Measurements from ENCODE around the gene INSIG2.

The INSIG2 gene

DNA sequence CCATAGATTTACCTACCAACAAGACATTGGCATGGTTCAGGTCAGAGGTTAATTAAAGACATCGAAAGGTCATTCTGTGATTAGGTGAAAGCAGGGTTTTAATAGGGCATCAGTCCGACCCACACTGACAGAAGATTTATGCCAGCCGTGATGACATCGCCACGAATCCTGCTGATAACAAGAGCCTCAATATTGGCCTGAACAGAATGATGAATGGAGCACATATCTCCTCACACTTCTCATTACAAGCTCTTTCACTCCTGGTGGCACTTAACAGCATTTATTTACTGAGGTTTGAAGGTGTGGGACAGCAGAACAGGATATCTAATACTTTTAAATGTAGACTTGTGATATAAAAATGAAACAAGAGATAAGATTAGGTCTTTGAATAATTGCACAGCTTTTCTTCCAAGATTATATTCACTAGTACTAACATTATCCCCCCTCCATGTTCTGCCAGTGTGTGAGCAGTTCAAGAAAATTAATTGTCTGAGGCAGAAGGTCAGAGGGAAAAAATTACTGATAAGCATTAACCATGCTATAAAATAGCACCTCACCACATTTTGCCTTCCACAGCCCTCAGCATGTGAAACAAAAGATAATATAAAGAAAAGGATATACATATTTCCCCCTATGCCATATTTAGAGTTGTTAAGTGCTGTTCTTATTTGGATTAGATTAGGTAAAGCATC is 23.1 kb upstream of the INSIG2 start:
- Histone ChIP-seq H3K36me3 (ENCODE audit: control insufficient read depth, insufficient read depth, low read length) (no peaks in the 10 kb centered on the region), H3K9me3 (ENCODE audit: control insufficient read depth, low read length) (no peaks in the 10 kb centered on the region), H3K4me3 (ENCODE audit: low read length) (no peak overlapping the region), H3K27me3 (ENCODE audit: control insufficient read depth, insufficient read depth, low read length) (peaks cover 13% of the 10 kb centered on the region), H3K9ac (ENCODE audit: low read length) (no peak overlapping the region), H3K4me1 (ENCODE audit: control insufficient read depth, insufficient read depth, low read length) (no peaks in the 10 kb centered on the region)

DNA sequence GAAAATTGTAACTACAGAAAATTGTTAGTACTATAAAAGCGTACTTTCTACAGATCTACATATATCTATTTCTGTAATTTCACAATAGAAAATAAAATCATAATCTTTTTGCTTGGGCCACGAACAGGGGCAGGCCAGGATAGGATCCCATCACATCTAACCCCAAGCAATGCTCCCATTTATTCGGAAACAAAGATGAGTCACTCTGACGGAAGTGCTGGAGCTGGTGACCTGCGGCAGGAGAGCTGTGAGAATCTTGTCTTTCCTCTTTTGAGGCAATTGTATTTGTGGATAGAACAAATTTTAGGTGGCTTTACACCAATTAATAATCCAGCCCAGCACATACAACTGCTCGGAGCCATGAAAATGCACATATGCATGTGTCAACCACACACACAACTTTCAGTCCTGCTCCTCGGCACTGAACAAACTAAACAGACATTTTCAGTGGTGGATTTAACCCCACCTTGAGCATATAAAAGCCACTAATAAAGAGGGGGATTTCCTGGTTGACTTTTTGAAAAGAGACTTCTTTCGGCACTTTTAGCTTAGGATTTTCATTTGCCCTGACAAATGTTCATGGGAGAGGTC is 22.3 kb upstream of the INSIG2 start:
- no peak overlapping the region for H3K9ac ChIP-seq (ENCODE audit: low read length)
- no peaks in the 10 kb centered on the region for H3K36me3 ChIP-seq (ENCODE audit: control insufficient read depth, insufficient read depth, low read length)
- H3K4me3 ChIP-seq (ENCODE audit: low read length), result no peak overlapping the region
- no peaks in the 10 kb centered on the region for H3K9me3 ChIP-seq (ENCODE audit: control insufficient read depth, low read length)
- no peaks in the 10 kb centered on the region for H3K4me1 ChIP-seq (ENCODE audit: control insufficient read depth, insufficient read depth, low read length)
- peaks cover 13% of the 10 kb centered on the region for H3K27me3 ChIP-seq (ENCODE audit: control insufficient read depth, insufficient read depth, low read length)

DNA sequence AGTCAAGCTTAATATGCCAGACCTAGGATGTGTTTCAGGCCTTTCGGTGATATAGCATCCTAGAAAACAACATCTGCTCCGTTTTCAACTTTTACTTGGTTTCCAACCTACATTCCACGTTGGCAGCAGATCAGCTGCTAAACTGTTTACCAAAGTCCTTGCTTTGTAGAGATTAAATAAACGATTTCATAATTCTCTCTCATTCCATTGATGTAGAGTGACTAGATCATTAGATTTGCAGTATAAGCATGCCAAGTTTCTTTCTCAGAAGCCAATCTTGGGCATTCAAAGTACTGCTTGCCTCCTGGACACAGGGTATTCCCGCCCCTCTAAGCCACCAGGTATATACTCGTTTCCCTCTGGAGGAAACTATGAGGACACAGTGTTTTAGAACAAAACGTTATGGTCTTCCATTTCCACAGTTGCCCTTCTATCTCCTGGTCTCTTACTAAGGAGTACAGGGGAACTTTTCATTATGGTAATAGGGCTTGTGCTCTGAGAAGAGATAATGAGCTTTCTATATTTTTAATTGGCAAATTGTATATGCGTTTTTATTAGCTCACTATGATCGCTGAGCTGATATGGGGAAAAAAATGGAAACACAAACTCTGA is 10.5 kb upstream of the INSIG2 start:
- no peaks in the 10 kb centered on the region for H3K36me3 ChIP-seq (ENCODE audit: control insufficient read depth, insufficient read depth, low read length)
- no peak overlapping the region for H3K9ac ChIP-seq (ENCODE audit: low read length)
- H3K9me3 ChIP-seq (ENCODE audit: control insufficient read depth, low read length), result no peaks in the 10 kb centered on the region
- peaks cover 4% of the 10 kb centered on the region for H3K27me3 ChIP-seq (ENCODE audit: control insufficient read depth, insufficient read depth, low read length)
- H3K4me1 ChIP-seq (ENCODE audit: control insufficient read depth, insufficient read depth, low read length), result no peaks in the 10 kb centered on the region
- no peak overlapping the region for H3K4me3 ChIP-seq (ENCODE audit: low read length)

DNA sequence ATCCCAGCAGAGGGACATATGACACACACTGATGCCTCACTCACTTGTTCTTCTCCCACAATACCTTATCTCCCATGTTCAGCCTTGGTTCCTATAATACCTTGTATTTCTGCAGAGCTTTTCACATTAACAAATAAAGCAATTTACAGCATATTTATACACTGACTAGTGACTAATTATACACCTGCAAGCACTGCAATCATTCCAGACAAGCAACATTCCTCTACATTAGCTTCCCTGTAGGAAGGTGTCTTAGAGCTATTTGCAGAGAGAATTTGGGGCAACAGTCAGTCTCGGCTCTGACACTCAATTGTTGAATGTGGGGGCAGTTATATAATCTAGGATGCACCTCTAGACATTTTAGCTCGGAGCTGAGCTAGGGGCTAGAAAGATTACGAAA is 9.5 kb upstream of the INSIG2 start:
- Histone ChIP-seq H3K9me3 (ENCODE audit: control insufficient read depth, low read length) (no peaks in the 10 kb centered on the region), H3K4me1 (ENCODE audit: control insufficient read depth, insufficient read depth, low read length) (no peaks in the 10 kb centered on the region), H3K36me3 (ENCODE audit: control insufficient read depth, insufficient read depth, low read length) (no peaks in the 10 kb centered on the region), H3K27me3 (ENCODE audit: control insufficient read depth, insufficient read depth, low read length) (peaks cover 4% of the 10 kb centered on the region), H3K4me3 (ENCODE audit: low read length) (no peak overlapping the region), H3K9ac (ENCODE audit: low read length) (no peak overlapping the region)

DNA sequence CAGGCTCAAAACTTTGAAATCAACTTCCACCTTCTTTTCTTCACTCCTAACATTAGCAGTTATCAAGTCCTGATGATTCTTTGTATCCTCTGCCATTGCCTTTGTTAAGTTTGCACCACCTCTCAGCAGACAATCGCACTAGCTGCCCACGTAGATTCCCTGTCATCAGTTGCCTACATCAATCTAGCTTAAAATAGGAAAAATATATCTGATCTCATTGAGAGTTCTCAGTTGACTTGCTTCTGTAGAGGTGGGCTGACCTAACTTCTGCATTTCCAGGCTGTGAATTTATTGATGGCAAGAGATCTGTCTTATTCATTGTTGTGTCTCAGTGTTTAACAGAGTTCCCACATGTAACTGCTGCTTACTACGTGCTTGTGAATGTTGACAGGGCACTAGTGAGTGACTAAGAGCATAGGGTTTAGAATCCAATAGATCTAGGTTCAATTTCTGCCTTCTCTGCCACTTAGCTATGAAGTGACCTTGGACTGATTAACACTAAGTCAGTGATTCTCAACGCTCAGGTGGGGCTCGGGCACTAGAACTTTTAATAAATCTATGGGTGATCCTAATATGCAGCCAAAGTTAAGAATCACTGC is 3.7 kb upstream of the INSIG2 start:
- no peaks in the 10 kb centered on the region for H3K27me3 ChIP-seq (ENCODE audit: control insufficient read depth, insufficient read depth, low read length)
- no peaks in the 10 kb centered on the region for H3K9me3 ChIP-seq (ENCODE audit: control insufficient read depth, low read length)
- no peak overlapping the region for H3K4me3 ChIP-seq (ENCODE audit: low read length)
- H3K36me3 ChIP-seq (ENCODE audit: control insufficient read depth, insufficient read depth, low read length), result no peaks in the 10 kb centered on the region
- no peaks in the 10 kb centered on the region for H3K4me1 ChIP-seq (ENCODE audit: control insufficient read depth, insufficient read depth, low read length)
- H3K9ac ChIP-seq (ENCODE audit: low read length), result no peak overlapping the region

DNA sequence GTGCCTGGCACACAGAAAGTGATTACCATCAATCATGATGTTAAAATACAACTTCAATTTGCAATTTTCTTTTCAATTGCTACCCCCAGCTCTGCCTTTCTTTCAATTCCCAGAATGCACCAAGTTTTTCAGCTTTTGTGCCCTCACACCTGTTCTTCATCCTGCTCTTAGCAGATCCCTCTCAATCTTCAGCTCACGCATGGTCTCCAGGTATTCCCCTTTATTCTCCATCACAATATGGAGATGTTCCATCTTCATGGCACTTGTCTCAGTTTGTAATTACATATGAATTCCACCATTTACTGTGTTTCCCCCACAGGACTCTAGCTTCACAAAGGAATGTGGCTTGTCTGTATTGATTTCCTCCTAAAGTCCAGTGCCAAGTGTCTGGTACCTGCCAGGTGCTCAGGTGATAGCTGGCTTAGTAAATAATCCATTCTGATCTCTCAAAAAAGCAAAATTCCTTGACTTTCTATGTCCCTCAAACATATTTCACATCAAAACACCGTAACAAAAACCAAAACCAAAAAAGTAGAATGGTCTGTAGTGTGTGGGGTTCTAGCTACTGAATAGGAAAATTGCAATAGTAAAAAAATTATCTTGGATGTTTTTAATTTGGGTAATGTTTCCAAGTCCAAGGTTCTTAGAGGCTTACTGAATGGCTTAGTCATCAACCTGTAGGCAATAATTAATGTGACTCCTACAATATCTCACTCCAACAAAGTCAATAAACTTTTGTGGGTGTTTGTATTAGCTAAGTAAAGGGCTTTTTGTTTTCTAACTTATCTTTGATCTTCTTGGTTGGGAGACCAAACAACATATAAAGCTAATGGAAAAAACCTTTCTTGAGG is 2.9 kb upstream of the INSIG2 start:
- no peak overlapping the region for H3K4me3 ChIP-seq (ENCODE audit: low read length)
- H3K9me3 ChIP-seq (ENCODE audit: control insufficient read depth, low read length), result no peaks in the 10 kb centered on the region
- no peak overlapping the region for H3K9ac ChIP-seq (ENCODE audit: low read length)
- H3K36me3 ChIP-seq (ENCODE audit: control insufficient read depth, insufficient read depth, low read length), result no peaks in the 10 kb centered on the region
- H3K4me1 ChIP-seq (ENCODE audit: control insufficient read depth, insufficient read depth, low read length), result no peaks in the 10 kb centered on the region
- H3K27me3 ChIP-seq (ENCODE audit: control insufficient read depth, insufficient read depth, low read length), result no peaks in the 10 kb centered on the region

DNA sequence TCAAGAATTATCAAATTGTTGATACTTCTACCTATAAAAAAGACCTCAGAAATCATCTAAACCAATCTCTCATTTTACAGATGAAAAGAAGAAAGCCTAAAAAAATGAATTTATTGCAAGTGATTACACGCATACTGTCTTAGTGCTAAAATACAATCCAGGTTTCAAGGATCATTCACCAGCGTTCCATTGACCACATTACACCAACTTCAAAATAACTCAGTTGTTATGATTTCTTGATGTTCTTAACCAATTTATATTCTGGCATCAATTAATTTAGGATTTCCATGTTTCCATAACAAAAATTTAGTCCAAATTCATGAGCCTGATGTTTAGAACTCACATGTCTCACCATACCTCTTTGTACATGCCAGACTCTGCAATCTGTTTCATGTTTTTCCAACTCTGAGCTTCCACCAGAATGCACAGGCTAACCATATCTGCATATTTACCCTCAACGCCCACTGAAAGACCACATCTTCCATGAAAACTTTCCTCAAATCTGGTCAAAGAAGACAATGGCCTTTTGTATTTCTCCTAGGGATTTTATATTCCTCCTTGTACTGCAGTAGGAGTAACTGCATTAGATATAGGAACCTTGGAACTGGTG is 2.1 kb upstream of the INSIG2 start:
- Histone ChIP-seq H3K9ac (ENCODE audit: low read length) (no peak overlapping the region), H3K4me1 (ENCODE audit: control insufficient read depth, insufficient read depth, low read length) (no peaks in the 10 kb centered on the region), H3K4me3 (ENCODE audit: low read length) (no peak overlapping the region), H3K27me3 (ENCODE audit: control insufficient read depth, insufficient read depth, low read length) (no peaks in the 10 kb centered on the region), H3K36me3 (ENCODE audit: control insufficient read depth, insufficient read depth, low read length) (no peaks in the 10 kb centered on the region), H3K9me3 (ENCODE audit: control insufficient read depth, low read length) (no peaks in the 10 kb centered on the region)

DNA sequence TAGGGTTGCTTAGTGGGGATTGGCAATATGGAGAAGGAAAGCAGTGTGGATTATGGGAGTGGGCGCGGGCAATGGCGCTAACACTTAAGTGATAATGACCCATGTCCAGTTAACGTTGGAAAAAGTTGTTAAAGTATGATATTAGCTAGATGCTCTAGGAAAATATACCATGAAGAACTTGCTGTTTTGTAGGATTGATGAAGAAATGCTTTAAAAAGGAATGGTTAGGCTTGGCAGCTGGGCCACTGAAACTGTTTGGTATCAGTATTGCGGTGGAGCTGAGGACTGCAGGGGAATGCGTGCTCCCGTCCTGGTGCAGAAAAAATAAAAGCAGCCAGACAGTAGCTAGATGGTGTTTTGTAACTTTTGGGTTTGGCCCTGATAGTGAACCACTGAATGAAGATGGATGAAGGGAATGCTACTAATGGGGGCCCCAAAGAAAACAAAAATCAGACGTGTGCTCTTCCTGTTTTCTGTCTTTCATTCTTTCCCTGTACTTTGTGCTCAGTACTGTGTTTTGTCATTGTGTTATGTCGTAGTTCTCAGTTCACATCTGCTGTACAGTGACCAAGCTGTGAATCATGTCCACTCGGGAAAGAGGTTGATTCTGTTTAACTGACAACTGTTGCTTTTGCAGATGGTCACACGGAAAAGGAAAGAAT is 999 bp downstream of the INSIG2 start:
- H3K36me3 ChIP-seq (ENCODE audit: control insufficient read depth, insufficient read depth, low read length), result no peaks in the 10 kb centered on the region
- H3K4me1 ChIP-seq (ENCODE audit: control insufficient read depth, insufficient read depth, low read length), result no peaks in the 10 kb centered on the region
- H3K9ac ChIP-seq (ENCODE audit: low read length), result peak overlapping the region; percentile 85
- peak overlapping the region; percentile 54 for H3K4me3 ChIP-seq (ENCODE audit: low read length)
- H3K27me3 ChIP-seq (ENCODE audit: control insufficient read depth, insufficient read depth, low read length), result no peaks in the 10 kb centered on the region
- H3K9me3 ChIP-seq (ENCODE audit: control insufficient read depth, low read length), result no peaks in the 10 kb centered on the region

DNA sequence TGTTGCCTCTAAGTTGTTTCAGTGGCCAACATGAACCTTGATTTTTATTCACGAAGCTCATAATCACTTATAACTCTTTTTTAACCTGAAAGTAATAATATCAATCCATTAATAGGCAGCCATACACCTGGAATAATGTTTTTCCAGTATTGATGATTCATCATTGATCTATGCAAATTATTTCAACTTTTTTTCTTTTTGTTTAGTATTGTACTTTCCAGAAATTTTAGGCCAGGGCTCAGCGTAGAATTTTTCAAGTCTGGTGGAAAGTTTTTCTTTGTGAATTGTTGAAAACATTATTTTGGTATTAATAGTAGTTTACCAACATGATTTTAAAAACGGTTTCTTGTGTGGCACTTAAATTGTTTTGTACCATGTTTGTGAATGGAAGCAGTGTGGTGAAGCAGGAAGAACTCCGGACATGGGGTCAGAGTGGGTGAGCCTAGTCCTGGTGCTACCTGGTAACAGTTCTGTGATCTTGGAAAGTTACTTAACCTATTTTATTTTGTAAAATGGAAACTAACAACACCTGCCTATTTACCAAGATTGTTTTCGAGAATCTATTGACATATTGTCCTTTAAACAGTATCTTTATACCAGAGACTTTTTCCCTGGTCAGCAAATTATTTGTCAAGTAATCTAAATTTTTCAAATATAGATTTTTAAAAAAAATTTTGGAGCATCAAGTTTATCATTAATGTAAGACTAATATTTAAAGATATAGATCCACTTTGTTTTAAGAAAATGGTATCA is 2.3 kb downstream of the INSIG2 start:
- H3K9me3 ChIP-seq (ENCODE audit: control insufficient read depth, low read length), result no peaks in the 10 kb centered on the region
- no peak overlapping the region for H3K9ac ChIP-seq (ENCODE audit: low read length)
- H3K4me3 ChIP-seq (ENCODE audit: low read length), result no peak overlapping the region
- no peaks in the 10 kb centered on the region for H3K36me3 ChIP-seq (ENCODE audit: control insufficient read depth, insufficient read depth, low read length)
- H3K4me1 ChIP-seq (ENCODE audit: control insufficient read depth, insufficient read depth, low read length), result no peaks in the 10 kb centered on the region
- H3K27me3 ChIP-seq (ENCODE audit: control insufficient read depth, insufficient read depth, low read length), result no peaks in the 10 kb centered on the region

DNA sequence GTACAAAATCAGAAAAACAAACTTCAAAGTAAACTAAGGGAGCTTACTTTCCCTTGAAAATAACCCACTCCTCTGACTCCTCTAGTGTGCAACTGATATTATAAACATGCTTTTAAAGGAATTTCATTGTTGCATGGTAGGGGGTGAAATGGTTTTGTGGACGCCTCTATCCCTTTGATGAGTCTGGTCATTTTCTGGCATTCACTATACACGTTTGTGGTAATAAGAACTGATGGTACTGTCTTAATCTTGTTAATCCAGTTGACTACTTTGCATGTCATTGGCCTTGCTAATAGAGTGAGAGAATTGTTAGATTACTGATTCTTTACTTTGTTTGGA is 2.8 kb downstream of the INSIG2 start:
- Histone ChIP-seq H3K4me3 (ENCODE audit: low read length) (no peak overlapping the region), H3K27me3 (ENCODE audit: control insufficient read depth, insufficient read depth, low read length) (no peaks in the 10 kb centered on the region), H3K36me3 (ENCODE audit: control insufficient read depth, insufficient read depth, low read length) (no peaks in the 10 kb centered on the region), H3K4me1 (ENCODE audit: control insufficient read depth, insufficient read depth, low read length) (no peaks in the 10 kb centered on the region), H3K9ac (ENCODE audit: low read length) (no peak overlapping the region), H3K9me3 (ENCODE audit: control insufficient read depth, low read length) (no peaks in the 10 kb centered on the region)

DNA sequence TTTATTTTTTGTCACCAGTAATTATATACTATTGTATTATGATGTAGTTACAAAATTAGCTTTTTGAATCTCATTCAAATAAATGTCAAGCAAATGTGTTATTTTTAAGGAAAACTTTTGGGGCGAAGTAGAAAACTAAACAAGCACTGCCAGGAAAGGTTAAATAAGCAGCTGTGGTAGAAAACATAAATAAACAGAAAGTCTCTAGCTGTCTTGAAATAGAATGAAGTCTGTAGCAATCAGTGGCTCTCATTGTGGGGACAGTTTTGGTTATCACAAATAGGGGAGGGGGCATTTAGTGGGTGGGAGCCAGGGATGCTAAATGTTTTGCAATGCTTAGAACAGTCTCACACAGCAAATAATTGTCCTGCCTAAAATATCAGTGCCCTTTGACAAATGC is 3.4 kb downstream of the INSIG2 start:
- no peaks in the 10 kb centered on the region for H3K9me3 ChIP-seq (ENCODE audit: control insufficient read depth, low read length)
- no peaks in the 10 kb centered on the region for H3K4me1 ChIP-seq (ENCODE audit: control insufficient read depth, insufficient read depth, low read length)
- H3K4me3 ChIP-seq (ENCODE audit: low read length), result no peak overlapping the region
- no peak overlapping the region for H3K9ac ChIP-seq (ENCODE audit: low read length)
- no peaks in the 10 kb centered on the region for H3K36me3 ChIP-seq (ENCODE audit: control insufficient read depth, insufficient read depth, low read length)
- H3K27me3 ChIP-seq (ENCODE audit: control insufficient read depth, insufficient read depth, low read length), result no peaks in the 10 kb centered on the region

All from mucosa of stomach (tissue), 1 donor.